GM18499 (cell line): Measurements from ENCODE around the gene DHRS12.

ENCODE experiments used
- ATAC-seq: cut with Tn5 transposase; IDR thresholded peaks from one replicate; pipeline ENCODE4 v1.9.1; 2021; ENCODE audit warnings: moderate number of reproducible peaks; ENCODE audit not compliant: insufficient read depth, unreplicated experiment

Gene DHRS12

GRCh38 chr13:51803422-51804294 lies at the start of gene DHRS12:
TSS of gene DHRS12 (minus strand) at chr13:51804163. CDS start at chr13:51799659, 4,504 bp downstream.
- peak; percentile 52 for ATAC-seq

GRCh38 chr13:51849145-51850101 lies 45.5 kb upstream of the DHRS12 start:
- ATAC-seq = no peak

- ATAC-seq = no peak
Observed at GRCh38 chr13:51848674-51849073, 44.7 kb upstream of the DHRS12 start.

- ATAC-seq = no peak
Observed at GRCh38 chr13:51846756-51847155, 42.8 kb upstream of the DHRS12 start.

GRCh38 chr13:51845574-51846318 lies 41.8 kb upstream of the DHRS12 start:
- no peak for ATAC-seq

GRCh38 chr13:51844862-51845573 lies 41.1 kb upstream of the DHRS12 start, which contains the start of gene TMEM272:
TSS of gene TMEM272 (minus strand) at chr13:51845177. CDS start at chr13:51838530, 6,647 bp downstream.
- ATAC-seq = no peak

GRCh38 chr13:51843529-51843928 lies 39.6 kb upstream of the DHRS12 start:
- no peak for ATAC-seq

GRCh38 chr13:51841732-51842131 lies 37.8 kb upstream of the DHRS12 start:
- ATAC-seq = no peak

- ATAC-seq = no peak
Observed at GRCh38 chr13:51840917-51841316, 37.0 kb upstream of the DHRS12 start.

- ATAC-seq = no peak
Observed at GRCh38 chr13:51839711-51840540, 36.0 kb upstream of the DHRS12 start.

- ATAC-seq = no peak
Observed at GRCh38 chr13:51838240-51838846, 34.4 kb upstream of the DHRS12 start.

GRCh38 chr13:51837016-51837415 lies 33.1 kb upstream of the DHRS12 start:
- ATAC-seq = no peak

- no peak for ATAC-seq
Observed at GRCh38 chr13:51834581-51835171, 30.7 kb upstream of the DHRS12 start.

- ATAC-seq = no peak
Observed at GRCh38 chr13:51833980-51834379, 30.0 kb upstream of the DHRS12 start.

- ATAC-seq = no peak
Observed at GRCh38 chr13:51832471-51833152, 28.6 kb upstream of the DHRS12 start.

- ATAC-seq = no peak
Observed at GRCh38 chr13:51831519-51831918, 27.6 kb upstream of the DHRS12 start.

GRCh38 chr13:51829568-51829899 lies 25.6 kb upstream of the DHRS12 start:
- no peak for ATAC-seq
